NCI-H1930 (cell line): ENCODE data around the gene KIFBP.
"Not testable (repeated sequence)": the region's sequence is repeated elsewhere in the genome, so short reads cannot be mapped to it uniquely, and the experiment has no call there.

Source experiments
- DNase-seq, 2 experiments: peaks; one replicate each; lab custom pipeline; 2025; lab: John Stamatoyannopoulos, UW

Gene KIFBP

GRCh38 chr10:69005704-69006485 lies 17.3 kb downstream of the KIFBP start:
- no peak for DNase-seq

- no peak for DNase-seq
Measured at GRCh38 chr10:69007260-69007659, 18.7 kb downstream of the KIFBP start.

- no peak for DNase-seq
Measured at GRCh38 chr10:69009360-69009759, 20.8 kb downstream of the KIFBP start.

- DNase-seq, result no peak
Measured at GRCh38 chr10:69010151-69010640, 21.6 kb downstream of the KIFBP start.

- not testable (repeated sequence) for DNase-seq
Measured at GRCh38 chr10:69012778-69013177, 24.2 kb downstream of the KIFBP start.

- DNase-seq, result no peak
Measured at GRCh38 chr10:69014171-69014570, 25.6 kb downstream of the KIFBP start.

GRCh38 chr10:69018613-69019012 lies 30.0 kb downstream of the KIFBP start:
- no peak for DNase-seq

GRCh38 chr10:69022611-69023010 lies 34.0 kb downstream of the KIFBP start:
- DNase-seq, result no peak

- DNase-seq, result no peak
Measured at GRCh38 chr10:69025370-69025896, 36.8 kb downstream of the KIFBP start.

GRCh38 chr10:69033256-69033655 lies 44.7 kb downstream of the KIFBP start:
- DNase-seq, result no peak

- DNase-seq, result no peak
Measured at GRCh38 chr10:69037489-69037888, 48.9 kb downstream of the KIFBP start.

- not testable (repeated sequence) for DNase-seq
Measured at GRCh38 chr10:69040904-69041303, 52.3 kb downstream of the KIFBP start.

GRCh38 chr10:69042417-69042816 lies 53.8 kb downstream of the KIFBP start:
- no peak for DNase-seq

- DNase-seq, result no peak
Measured at GRCh38 chr10:69042838-69043237, 54.2 kb downstream of the KIFBP start.

GRCh38 chr10:69043931-69044531 lies 55.4 kb downstream of the KIFBP start:
- no peak for DNase-seq

GRCh38 chr10:69044546-69044945 lies 55.9 kb downstream of the KIFBP start:
- DNase-seq, result no peak

GRCh38 chr10:69045441-69046300 lies 57.1 kb downstream of the KIFBP start:
- no peak for DNase-seq

- no peak for DNase-seq
Measured at GRCh38 chr10:69047111-69047832, 58.7 kb downstream of the KIFBP start.

GRCh38 chr10:69048103-69048502 lies 59.5 kb downstream of the KIFBP start:
- DNase-seq, result no peak

- DNase-seq, result no peak
Measured at GRCh38 chr10:69049566-69049961, 61.0 kb downstream of the KIFBP start.

- DNase-seq, result no peak
Measured at GRCh38 chr10:69051303-69051702, 62.7 kb downstream of the KIFBP start.
